ENCODE data around the gene AGPAT4.

Gene AGPAT4

GRCh38 chr6:161299726-161300125, 25.9 kb upstream of the AGPAT4 start:
- in situ Hi-C loops (cut with MboI; ENCODE audit: low pct_unique_long_range_greater_than_20kb, low sequenced_read_pairs, unreplicated experiment): no loop called here
- no peak for DNase-seq (ENCODE audit: low spot score)
- no peak for TF ChIP-seq CTCF (IDR thresholded peaks at IDR 0.05; ENCODE audit: extremely low read depth, insufficient read depth, missing control alignments)

- DNase-seq (ENCODE audit: low spot score): no peak
- in situ Hi-C loops (cut with MboI; ENCODE audit: low pct_unique_long_range_greater_than_20kb, low sequenced_read_pairs, unreplicated experiment): no loop called here
- TF ChIP-seq CTCF (IDR thresholded peaks at IDR 0.05; ENCODE audit: extremely low read depth, insufficient read depth, missing control alignments): no peak
These were observed 21.9 kb upstream of the AGPAT4 start for GRCh38 chr6:161295784-161296183.

- no peak for DNase-seq (ENCODE audit: low spot score)
- no peak for TF ChIP-seq CTCF (IDR thresholded peaks at IDR 0.05; ENCODE audit: extremely low read depth, insufficient read depth, missing control alignments)
- in situ Hi-C loops (cut with MboI; ENCODE audit: low pct_unique_long_range_greater_than_20kb, low sequenced_read_pairs, unreplicated experiment): no loop called here
These were observed 18.9 kb upstream of the AGPAT4 start for GRCh38 chr6:161292650-161293281.

GRCh38 chr6:161292145-161292544, 18.3 kb upstream of the AGPAT4 start:
- no peak for TF ChIP-seq CTCF (IDR thresholded peaks at IDR 0.05; ENCODE audit: extremely low read depth, insufficient read depth, missing control alignments)
- no peak for DNase-seq (ENCODE audit: low spot score)
- in situ Hi-C loops (cut with MboI; ENCODE audit: low pct_unique_long_range_greater_than_20kb, low sequenced_read_pairs, unreplicated experiment): no loop called here

GRCh38 chr6:161290751-161291150, 16.9 kb upstream of the AGPAT4 start:
- in situ Hi-C loops (cut with MboI; ENCODE audit: low pct_unique_long_range_greater_than_20kb, low sequenced_read_pairs, unreplicated experiment): no loop called here
- no peak for DNase-seq (ENCODE audit: low spot score)
- no peak for TF ChIP-seq CTCF (IDR thresholded peaks at IDR 0.05; ENCODE audit: extremely low read depth, insufficient read depth, missing control alignments)

GRCh38 chr6:161284653-161285052, 10.8 kb upstream of the AGPAT4 start:
- in situ Hi-C loops (cut with MboI; ENCODE audit: low pct_unique_long_range_greater_than_20kb, low sequenced_read_pairs, unreplicated experiment): no loop called here
- no peak for TF ChIP-seq CTCF (IDR thresholded peaks at IDR 0.05; ENCODE audit: extremely low read depth, insufficient read depth, missing control alignments)
- no peak for DNase-seq (ENCODE audit: low spot score)

Measured in GM13977 (cell line).